ENCODE results near the gene ZSWIM6. TPM values are rescaled to one million over a fixed set of nuclear protein-coding genes. Genes with fewer than 3 reads are reported as not detected.

The ZSWIM6 gene
- total RNA-seq, 2 experiments from 2014 or later = 0.06 to 0.17 TPM

- H3K4me3 ChIP-seq (ENCODE audit: low read depth, low read length, poor library complexity, severe bottlenecking) = no peak overlapping the region
- BruUV-seq (replicated peaks) = no TSS peak
- no peaks in the 10 kb centered on the region for H3K4me1 ChIP-seq (ENCODE audit: insufficient read depth, low read length, poor library complexity, severe bottlenecking)
- no peaks in the 10 kb centered on the region for H3K36me3 ChIP-seq (ENCODE audit: insufficient read depth, low read length)
- no peaks in the 10 kb centered on the region; the same call in 1 of the 2 replicates for H3K9me2 ChIP-seq (ENCODE audit: insufficient read depth, low read length)
- ChIA-PET POLR2A (no interaction called here), CTCF (ENCODE audit: unreplicated experiment) (no interaction called here)
- no peaks in the 10 kb centered on the region for H3K9me3 ChIP-seq (ENCODE audit: low read length)
- DNase-seq (ENCODE audit: low spot score) = no peak
- H2AFZ ChIP-seq (ENCODE audit: low read length) = no peak overlapping the region
- TF ChIP-seq EZH2phosphoT487 (IDR thresholded peaks at IDR 0.05; ENCODE audit: borderline replicate concordance, low read depth, low read length) (no peak), CTCF (conservative IDR thresholded peaks at IDR 0.05; ENCODE audit: low read length) (no peak)
- intact Hi-C loops (cut with micrococcal nuclease; ENCODE audit: unreplicated experiment) = no loop called here
- H4K20me1 ChIP-seq (ENCODE audit: insufficient read depth, low read length) = no peaks in the 10 kb centered on the region
- H3K27ac ChIP-seq (ENCODE audit: low read depth, low read length, poor library complexity, severe bottlenecking) = no peak overlapping the region
- H3K79me2 ChIP-seq (ENCODE audit: insufficient read depth, low read depth, low read length) = no peaks in the 10 kb centered on the region
- no peak overlapping the region for H3K4me2 ChIP-seq (ENCODE audit: low read length)
Observed at GRCh38 chr5:61516946-61517345, 184.9 kb downstream of the ZSWIM6 start.

GRCh38 chr5:61519728-61520277, 187.7 kb downstream of the ZSWIM6 start:
- H3K9me3 ChIP-seq (ENCODE audit: low read length) = no peaks in the 10 kb centered on the region
- H2AFZ ChIP-seq (ENCODE audit: low read length) = no peak overlapping the region
- intact Hi-C loops (cut with micrococcal nuclease; ENCODE audit: unreplicated experiment) = no loop called here
- H3K79me2 ChIP-seq (ENCODE audit: insufficient read depth, low read depth, low read length) = no peaks in the 10 kb centered on the region
- H3K36me3 ChIP-seq (ENCODE audit: insufficient read depth, low read length) = no peaks in the 10 kb centered on the region
- H4K20me1 ChIP-seq (ENCODE audit: insufficient read depth, low read length) = no peaks in the 10 kb centered on the region
- CTCF ChIA-PET (ENCODE audit: unreplicated experiment) = no interaction called here
- H3K4me1 ChIP-seq (ENCODE audit: insufficient read depth, low read length, poor library complexity, severe bottlenecking) = no peaks in the 10 kb centered on the region
- no peak overlapping the region for H3K27ac ChIP-seq (ENCODE audit: low read depth, low read length, poor library complexity, severe bottlenecking)
- H3K9me2 ChIP-seq (ENCODE audit: insufficient read depth, low read length) = no peaks in the 10 kb centered on the region; the same call in 1 of the 2 replicates
- TF ChIP-seq EZH2phosphoT487 (IDR thresholded peaks at IDR 0.05; ENCODE audit: borderline replicate concordance, low read depth, low read length) = no peak
- no peak for TF ChIP-seq CTCF (conservative IDR thresholded peaks at IDR 0.05; ENCODE audit: low read length)
- no peak overlapping the region for H3K4me2 ChIP-seq (ENCODE audit: low read length)
- H3K4me3 ChIP-seq (ENCODE audit: low read depth, low read length, poor library complexity, severe bottlenecking) = no peak overlapping the region
- no peak for DNase-seq (ENCODE audit: low spot score)
- POLR2A ChIA-PET = no interaction called here
- BruUV-seq (replicated peaks) = no TSS peak

- H3K4me1 ChIP-seq (ENCODE audit: insufficient read depth, low read length, poor library complexity, severe bottlenecking) = no peaks in the 10 kb centered on the region
- no TSS peak for BruUV-seq (replicated peaks)
- ChIA-PET CTCF (ENCODE audit: unreplicated experiment) (no interaction called here), POLR2A (no interaction called here)
- no peak for DNase-seq (ENCODE audit: low spot score)
- no peak overlapping the region for H3K27ac ChIP-seq (ENCODE audit: low read depth, low read length, poor library complexity, severe bottlenecking)
- H3K9me3 ChIP-seq (ENCODE audit: low read length) = no peaks in the 10 kb centered on the region
- TF ChIP-seq CTCF (conservative IDR thresholded peaks at IDR 0.05; ENCODE audit: low read length) (no peak), EZH2phosphoT487 (IDR thresholded peaks at IDR 0.05; ENCODE audit: borderline replicate concordance, low read depth, low read length) (no peak)
- H4K20me1 ChIP-seq (ENCODE audit: insufficient read depth, low read length) = no peaks in the 10 kb centered on the region
- no peaks in the 10 kb centered on the region for H3K79me2 ChIP-seq (ENCODE audit: insufficient read depth, low read depth, low read length)
- H3K4me2 ChIP-seq (ENCODE audit: low read length) = no peak overlapping the region
- no peaks in the 10 kb centered on the region for H3K36me3 ChIP-seq (ENCODE audit: insufficient read depth, low read length)
- H3K4me3 ChIP-seq (ENCODE audit: low read depth, low read length, poor library complexity, severe bottlenecking) = no peak overlapping the region
- H2AFZ ChIP-seq (ENCODE audit: low read length) = no peak overlapping the region
- no peaks in the 10 kb centered on the region for H3K9me2 ChIP-seq (ENCODE audit: insufficient read depth, low read length)
- intact Hi-C loops (cut with micrococcal nuclease; ENCODE audit: unreplicated experiment) = no loop called here
Observed at GRCh38 chr5:61523073-61523472, 191.0 kb downstream of the ZSWIM6 start.
